HepG2 (cell line): ENCODE data around the gene SYMPK. TPM values are rescaled to one million over a fixed set of nuclear protein-coding genes. Genes with fewer than 3 reads are reported as not detected.

ENCODE experiments used
- ATF2 ChIP-seq: sonication (generic); formaldehyde crosslinking; IDR thresholded peaks from 2 replicates; pipeline ENCODE4 v1.4.0; 2020; ENCODE audit warnings: missing genetic modification reagents
- GATA4 ChIP-seq: sonication (generic); IDR thresholded peaks from 2 replicates; pipeline ENCODE4 v1.6.1; 2016; ENCODE audit warnings: antibody characterized with exemption, low read depth, borderline replicate concordance
- GTF3A ChIP-seq: sonication (generic); formaldehyde crosslinking; conservative IDR thresholded peaks from 2 replicates; pipeline ENCODE4 v1.4.0; 2020; ENCODE audit warnings: mild to moderate bottlenecking, missing genetic modification reagents
- HOXD1 ChIP-seq: sonication (generic); formaldehyde crosslinking; IDR thresholded peaks from 2 replicates; pipeline ENCODE4 v1.5.0; 2020; ENCODE audit warnings: missing genetic modification reagents
- KDM5B ChIP-seq: sonication (generic); formaldehyde crosslinking; IDR thresholded peaks from 2 replicates; pipeline ENCODE4 v1.4.0; 2020; ENCODE audit warnings: missing genetic modification reagents, mild to moderate bottlenecking, borderline replicate concordance
- KMT2A ChIP-seq: sonication (generic); formaldehyde crosslinking; IDR thresholded peaks from 2 replicates; pipeline ENCODE4 v1.4.0; 2020; ENCODE audit warnings: missing genetic modification reagents
- MYC ChIP-seq: sonication (generic); formaldehyde crosslinking; IDR thresholded peaks from 2 replicates; pipeline ENCODE4 v1.9.0; 2021; ENCODE audit warnings: missing genetic modification reagents, borderline replicate concordance
- POLR2A ChIP-seq, 2 experiments: IDR thresholded peaks; 2 replicates each; pipeline ENCODE4 v1.6.1; 2011; ENCODE audit warnings: low read depth in 2 of 2, low read length in 2 of 2, mild to moderate bottlenecking in 1 of 2, moderate library complexity in 1 of 2; ENCODE audit not compliant: insufficient read depth in 1 of 2
- POLR2AphosphoS5 ChIP-seq: IDR thresholded peaks from 2 replicates; pipeline ENCODE4 v1.6.1; 2012; ENCODE audit warnings: low read depth, low read length
- RAD21 ChIP-seq: fragments of 450-650 bp; formaldehyde crosslinking; IDR thresholded peaks from 2 replicates; pipeline ENCODE4 v1.5.0; 2020; ENCODE audit warnings: mild to moderate bottlenecking
- RFX1 ChIP-seq: fragments of 450-650 bp; IDR thresholded peaks from 2 replicates; pipeline ENCODE4 v1.6.1; 2017
- SIN3B ChIP-seq: fragments of 150-350 bp; IDR thresholded peaks from 2 replicates; pipeline ENCODE4 v1.6.1; 2014; ENCODE audit warnings: low read length
- SUZ12 ChIP-seq: fragments of 150-350 bp; IDR thresholded peaks from 2 replicates; pipeline ENCODE4 v1.6.1; 2014; ENCODE audit warnings: low read depth, low read length
- U2AF2 ChIP-seq: fragments of 200-400 bp; formaldehyde crosslinking; IDR thresholded peaks from 2 replicates; pipeline ENCODE4 v1.6.1; 2017; ENCODE audit warnings: low read depth, mild to moderate bottlenecking, low read length
- ZBTB14 ChIP-seq: sonication (generic); formaldehyde crosslinking; IDR thresholded peaks from 2 replicates; pipeline ENCODE4 v1.4.0; 2020; ENCODE audit warnings: missing genetic modification reagents
- ZBTB20 ChIP-seq: sonication (generic); formaldehyde crosslinking; IDR thresholded peaks from 2 replicates; pipeline ENCODE4 v1.8.1; 2023; ENCODE audit warnings: missing genetic modification reagents, low read depth, mild to moderate bottlenecking, borderline replicate concordance
- ZNF235 ChIP-seq: sonication (generic); formaldehyde crosslinking; IDR thresholded peaks from 2 replicates; pipeline ENCODE4 v1.8.1; 2023; ENCODE audit warnings: mild to moderate bottlenecking, missing genetic modification reagents, borderline replicate concordance
- ZNF275 ChIP-seq: sonication (generic); formaldehyde crosslinking; IDR thresholded peaks from 2 replicates; pipeline ENCODE4 v1.8.0; 2022; ENCODE audit warnings: missing genetic modification reagents, mild to moderate bottlenecking, inconsistent platforms, borderline replicate concordance
- ZNF30 ChIP-seq: sonication (generic); formaldehyde crosslinking; IDR thresholded peaks from 2 replicates; pipeline ENCODE4 v1.5.0; 2020; ENCODE audit warnings: mild to moderate bottlenecking, missing genetic modification reagents
- ZNF605 ChIP-seq: sonication (generic); formaldehyde crosslinking; IDR thresholded peaks from 2 replicates; pipeline ENCODE4 v1.8.0; 2022; ENCODE audit warnings: mild to moderate bottlenecking, missing genetic modification reagents
- ZNF614 ChIP-seq: IDR thresholded peaks from 2 replicates; pipeline ENCODE4 v1.6.1; 2018; ENCODE audit warnings: missing biosample characterization, missing genetic modification reagents, inconsistent platforms, borderline replicate concordance
- ZNF713 ChIP-seq: sonication (generic); formaldehyde crosslinking; IDR thresholded peaks from 2 replicates; pipeline ENCODE4 v1.4.0; 2020; ENCODE audit warnings: mild to moderate bottlenecking, missing genetic modification reagents
- ZNF746 ChIP-seq: sonication (generic); formaldehyde crosslinking; IDR thresholded peaks from 2 replicates; pipeline ENCODE4 v1.8.0; 2022; ENCODE audit warnings: mild to moderate bottlenecking, missing genetic modification reagents
- polyA plus RNA-seq, 8 experiments: library from polyadenylated mRNA; depleted of rRNA in 3 of 8; stranded (reverse) in 7 of 8; unstranded in 1 of 8; fragments of >200 nt; fragmentation: Illumina TruSeq in 4 of 8; extraction: Trizol in 4 of 8; gene quantifications; 2 replicates each; pipeline versions ENCODE4 v1.2.1 to v1.2.3, GENCODE V29; 2011 to 2016; ENCODE audit warnings: low read depth in 4 of 8, missing spikeins in 1 of 8, mixed read lengths in 1 of 8; ENCODE audit not compliant: insufficient read depth in 1 of 8
- total RNA-seq, 5 experiments: library from RNA; depleted of rRNA; stranded (reverse); fragments of >200 nt; fragmentation: Illumina TruSeq; extraction: Trizol; gene quantifications; 2 replicates each; pipeline ENCODE4 v1.2.3, GENCODE V29; 2016; ENCODE audit warnings: low read depth in 1 of 5

SYMPK gene
- total and polyA plus RNA-seq, 2 of the 13 experiments (the other 11 are each of a cell fraction or from before 2014, with no cell fraction given): 21.9 to 55.7 TPM

GRCh38 chr19:45902651-45903625, 40.0 kb upstream of the SYMPK start (continued):
- TF ChIP-seq GATA4 (0 out of 2 replicates have a peak, but pooled peaks have one; percentile 26), HOXD1 (CRISPR knock-in tag) (no peak; the same call in 1 of the 2 replicates), ZNF30 (no peak), ZNF614 (CRISPR knock-in tag) (peak; percentile 31; the same call in 1 of the 2 replicates), ZBTB14 (CRISPR knock-in tag) (peak; percentile 58), POLR2AphosphoS5 (peak; percentile 70), ZNF275 (CRISPR knock-in tag) (0 out of 2 replicates have a peak, but pooled peaks have one; percentile 78), ZNF746 (no peak; the same call in 1 of the 2 replicates), POLR2A (IDR thresholded peaks at IDR 0.05; ENCODE audit: insufficient read depth in 1 of 2, low read depth in 2 of 2, low read length in 2 of 2) (peak; percentile 21 to 70; a peak in 2 of 4 replicates), ZBTB20 (CRISPR knock-in tag) (0 out of 2 replicates have a peak, but pooled peaks have one; percentile 9), ZNF235 (0 out of 2 replicates have a peak, but pooled peaks have one; percentile 61), ZNF713 (CRISPR knock-in tag) (0 out of 2 replicates have a peak, but pooled peaks have one; percentile 52), SIN3B (no peak), KMT2A (CRISPR knock-in tag) (peak; percentile 35; the same call in 1 of the 2 replicates), RFX1 (peak; percentile 72), KDM5B (CRISPR knock-in tag) (peak; percentile 43; the same call in 1 of the 2 replicates), RAD21 (CRISPR knock-in tag) (peak; percentile 43; the same call in 1 of the 2 replicates), GTF3A (CRISPR knock-in tag) (no peak), U2AF2 (0 out of 2 replicates have a peak, but pooled peaks have one; percentile 24), ATF2 (CRISPR knock-in tag) (no peak), SUZ12 (no peak), ZNF605 (CRISPR knock-in tag) (peak; percentile 60; the same call in 1 of the 2 replicates), MYC (peak; percentile 35; the same call in 1 of the 2 replicates)
